Measurements from ENCODE around the gene MISP. TPM values are rescaled to one million over a fixed set of nuclear protein-coding genes. Genes with fewer than 3 reads are reported as not detected.

MISP gene
- total and polyA plus RNA-seq, 2 of the 13 experiments (the other 11 are each of a cell fraction or from before 2014, with no cell fraction given) = 0.67 to 1.3 TPM

GRCh38 chr19:796692-797527 lies 46.0 kb downstream of the MISP start, which contains the start of gene PTBP1 (continued):
- TF ChIP-seq ASH2L (IDR thresholded peaks at IDR 0.05; ENCODE audit: insufficient read length, low read depth, low read length) (peak; percentile 25), ZFP36L2 (CRISPR knock-in tag; IDR thresholded peaks at IDR 0.05) (no peak), BRD4 (CRISPR knock-in tag; IDR thresholded peaks at IDR 0.05) (peak; percentile 94), POLR2AphosphoS2 (IDR thresholded peaks at IDR 0.05; ENCODE audit: low read depth, low read length) (no peak), NFYB (CRISPR knock-in tag; IDR thresholded peaks at IDR 0.05) (peak; percentile 95), CBX5 (CRISPR knock-in tag; IDR thresholded peaks at IDR 0.05; ENCODE audit: borderline replicate concordance) (peak; percentile 36; the same call in 1 of the 2 replicates), ERF (CRISPR knock-in tag; IDR thresholded peaks at IDR 0.05) (no peak), ZNF143 (CRISPR knock-in tag; IDR thresholded peaks at IDR 0.05) (peak; percentile 73), ZC3H13 (CRISPR knock-in tag; IDR thresholded peaks at IDR 0.05) (peak; percentile 56; the same call in 1 of the 2 replicates), CEBPB (IDR thresholded peaks at IDR 0.05; ENCODE audit: borderline replicate concordance, low read depth, low read length) (no peak), MAF1 (CRISPR knock-in tag; IDR thresholded peaks at IDR 0.05; ENCODE audit: borderline replicate concordance) (0 out of 2 replicates have a peak, but pooled peaks have one; percentile 37), ADNP (CRISPR knock-in tag; IDR thresholded peaks at IDR 0.05) (no peak), ZNF382 (CRISPR knock-in tag; IDR thresholded peaks at IDR 0.05; ENCODE audit: borderline replicate concordance) (no peak), ZBTB46 (CRISPR knock-in tag; IDR thresholded peaks at IDR 0.05; ENCODE audit: borderline replicate concordance) (no peak), SMYD3 (CRISPR knock-in tag; IDR thresholded peaks at IDR 0.05) (peak; percentile 74; the same call in 1 of the 2 replicates), AGO2 (optimal IDR thresholded peaks at IDR 0.05; ENCODE audit: low read depth, low read length) (peak; percentile 86), MAFG (CRISPR knock-in tag; IDR thresholded peaks at IDR 0.05) (no peak), ZNF225 (CRISPR knock-in tag; IDR thresholded peaks at IDR 0.05) (no peak)
- TF ChIP-seq, protein P1, sequence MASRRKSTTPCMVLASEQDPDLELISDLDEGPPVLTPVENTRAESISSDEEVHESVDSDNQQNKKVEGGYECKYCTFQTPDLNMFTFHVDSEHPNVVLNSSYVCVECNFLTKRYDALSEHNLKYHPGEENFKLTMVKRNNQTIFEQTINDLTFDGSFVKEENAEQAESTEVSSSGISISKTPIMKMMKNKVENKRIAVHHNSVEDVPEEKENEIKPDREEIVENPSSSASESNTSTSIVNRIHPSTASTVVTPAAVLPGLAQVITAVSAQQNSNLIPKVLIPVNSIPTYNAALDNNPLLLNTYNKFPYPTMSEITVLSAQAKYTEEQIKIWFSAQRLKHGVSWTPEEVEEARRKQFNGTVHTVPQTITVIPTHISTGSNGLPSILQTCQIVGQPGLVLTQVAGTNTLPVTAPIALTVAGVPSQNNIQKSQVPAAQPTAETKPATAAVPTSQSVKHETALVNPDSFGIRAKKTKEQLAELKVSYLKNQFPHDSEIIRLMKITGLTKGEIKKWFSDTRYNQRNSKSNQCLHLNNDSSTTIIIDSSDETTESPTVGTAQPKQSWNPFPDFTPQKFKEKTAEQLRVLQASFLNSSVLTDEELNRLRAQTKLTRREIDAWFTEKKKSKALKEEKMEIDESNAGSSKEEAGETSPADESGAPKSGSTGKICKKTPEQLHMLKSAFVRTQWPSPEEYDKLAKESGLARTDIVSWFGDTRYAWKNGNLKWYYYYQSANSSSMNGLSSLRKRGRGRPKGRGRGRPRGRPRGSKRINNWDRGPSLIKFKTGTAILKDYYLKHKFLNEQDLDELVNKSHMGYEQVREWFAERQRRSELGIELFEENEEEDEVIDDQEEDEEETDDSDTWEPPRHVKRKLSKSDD (CRISPR knock-in tag; IDR thresholded peaks at IDR 0.05; ENCODE audit: low read depth) = peak; percentile 100
- TF ChIP-seq, protein P2, sequence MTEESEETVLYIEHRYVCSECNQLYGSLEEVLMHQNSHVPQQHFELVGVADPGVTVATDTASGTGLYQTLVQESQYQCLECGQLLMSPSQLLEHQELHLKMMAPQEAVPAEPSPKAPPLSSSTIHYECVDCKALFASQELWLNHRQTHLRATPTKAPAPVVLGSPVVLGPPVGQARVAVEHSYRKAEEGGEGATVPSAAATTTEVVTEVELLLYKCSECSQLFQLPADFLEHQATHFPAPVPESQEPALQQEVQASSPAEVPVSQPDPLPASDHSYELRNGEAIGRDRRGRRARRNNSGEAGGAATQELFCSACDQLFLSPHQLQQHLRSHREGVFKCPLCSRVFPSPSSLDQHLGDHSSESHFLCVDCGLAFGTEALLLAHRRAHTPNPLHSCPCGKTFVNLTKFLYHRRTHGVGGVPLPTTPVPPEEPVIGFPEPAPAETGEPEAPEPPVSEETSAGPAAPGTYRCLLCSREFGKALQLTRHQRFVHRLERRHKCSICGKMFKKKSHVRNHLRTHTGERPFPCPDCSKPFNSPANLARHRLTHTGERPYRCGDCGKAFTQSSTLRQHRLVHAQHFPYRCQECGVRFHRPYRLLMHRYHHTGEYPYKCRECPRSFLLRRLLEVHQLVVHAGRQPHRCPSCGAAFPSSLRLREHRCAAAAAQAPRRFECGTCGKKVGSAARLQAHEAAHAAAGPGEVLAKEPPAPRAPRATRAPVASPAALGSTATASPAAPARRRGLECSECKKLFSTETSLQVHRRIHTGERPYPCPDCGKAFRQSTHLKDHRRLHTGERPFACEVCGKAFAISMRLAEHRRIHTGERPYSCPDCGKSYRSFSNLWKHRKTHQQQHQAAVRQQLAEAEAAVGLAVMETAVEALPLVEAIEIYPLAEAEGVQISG (CRISPR knock-in tag; IDR thresholded peaks at IDR 0.05) = peak; percentile 96
- TF ChIP-seq, protein P3, sequence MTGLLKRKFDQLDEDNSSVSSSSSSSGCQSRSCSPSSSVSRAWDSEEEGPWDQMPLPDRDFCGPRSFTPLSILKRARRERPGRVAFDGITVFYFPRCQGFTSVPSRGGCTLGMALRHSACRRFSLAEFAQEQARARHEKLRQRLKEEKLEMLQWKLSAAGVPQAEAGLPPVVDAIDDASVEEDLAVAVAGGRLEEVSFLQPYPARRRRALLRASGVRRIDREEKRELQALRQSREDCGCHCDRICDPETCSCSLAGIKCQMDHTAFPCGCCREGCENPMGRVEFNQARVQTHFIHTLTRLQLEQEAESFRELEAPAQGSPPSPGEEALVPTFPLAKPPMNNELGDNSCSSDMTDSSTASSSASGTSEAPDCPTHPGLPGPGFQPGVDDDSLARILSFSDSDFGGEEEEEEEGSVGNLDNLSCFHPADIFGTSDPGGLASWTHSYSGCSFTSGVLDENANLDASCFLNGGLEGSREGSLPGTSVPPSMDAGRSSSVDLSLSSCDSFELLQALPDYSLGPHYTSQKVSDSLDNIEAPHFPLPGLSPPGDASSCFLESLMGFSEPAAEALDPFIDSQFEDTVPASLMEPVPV (CRISPR knock-in tag; IDR thresholded peaks at IDR 0.05) = peak; percentile 66; the same call in 1 of the 2 replicates

Data from HepG2 (cell line).